GM23338 (cell line): ENCODE measurements around the gene PYGB. TPM values are rescaled to one million over a fixed set of nuclear protein-coding genes. Genes with fewer than 3 reads are reported as not detected.

Source experiments
- ATAC-seq: fragments of 200-7000 bp; cut with Tn5 transposase; 3 replicates; pipeline ENCODE4 v1.9.1; 2020
- DNase-seq: peaks from one replicate; pipeline ENCODE4 v3.0.0-alpha.2; 2015; ENCODE audit warnings: low spot score
- H2AFZ ChIP-seq: fragments of 200-600 bp; sonication (generic); 2 replicates; pipeline ENCODE4 v1.8.0; 2016; ENCODE audit warnings: antibody characterized with exemption, mild to moderate bottlenecking, moderate library complexity
- H3F3A ChIP-seq: fragments of 200-600 bp; sonication (generic); replicated peaks from 2 replicates; pipeline ENCODE4 v1.8.0; 2017; ENCODE audit warnings: antibody characterized with exemption, mixed run types, low read depth
- H3K27ac ChIP-seq: fragments of 200-600 bp; sonication (generic); 2 replicates; pipeline ENCODE4 v1.6.1; 2016; ENCODE audit warnings: low read depth
- H3K27me3 ChIP-seq: fragments of 200-600 bp; sonication (generic); 2 replicates; pipeline ENCODE4 v1.8.0; 2016; ENCODE audit warnings: mild to moderate bottlenecking, mixed run types, moderate library complexity; ENCODE audit not compliant: insufficient read depth
- H3K36me3 ChIP-seq: fragments of 200-600 bp; sonication (generic); 2 replicates; pipeline ENCODE4 v1.8.0; 2016; ENCODE audit warnings: mild to moderate bottlenecking; ENCODE audit not compliant: insufficient read depth
- H3K4me1 ChIP-seq: fragments of 200-600 bp; sonication (generic); 2 replicates; pipeline ENCODE4 v1.8.0; 2016; ENCODE audit warnings: mild to moderate bottlenecking, moderate library complexity; ENCODE audit not compliant: insufficient read depth
- H3K4me2 ChIP-seq: fragments of 200-600 bp; sonication (generic); 2 replicates; pipeline ENCODE4 v1.7.1; 2017; ENCODE audit warnings: mixed run types
- H3K4me3 ChIP-seq: fragments of 200-600 bp; sonication (generic); 2 replicates; pipeline ENCODE4 v1.6.1; 2016; ENCODE audit warnings: mixed run types
- H3K79me2 ChIP-seq: fragments of 200-600 bp; sonication (generic); replicated peaks from 2 replicates; pipeline ENCODE4 v1.8.0; 2017; ENCODE audit warnings: mild to moderate bottlenecking; ENCODE audit not compliant: insufficient read depth
- H3K9me2 ChIP-seq: fragments of 200-600 bp; sonication (generic); 2 replicates; pipeline ENCODE4 v1.8.0; 2017; ENCODE audit not compliant: insufficient read depth
- H4K20me1 ChIP-seq: fragments of 200-600 bp; sonication (generic); replicated peaks from 2 replicates; pipeline ENCODE4 v1.8.0; 2017; ENCODE audit warnings: mild to moderate bottlenecking; ENCODE audit not compliant: insufficient read depth
- H3K27ac Mint-ChIP-seq: 2 replicates; pipeline ENCODE4 v1.8.0; 2020; ENCODE audit warnings: inconsistent platforms, mild to moderate bottlenecking, moderate library complexity, mixed read lengths
- H3K27me3 Mint-ChIP-seq: 3 replicates; pipeline ENCODE4 v1.8.0; 2022; ENCODE audit warnings: low read depth, mild to moderate bottlenecking, moderate library complexity, mixed read lengths, inconsistent platforms; ENCODE audit not compliant: insufficient read depth, poor library complexity
- H3K36me3 Mint-ChIP-seq: 3 replicates; pipeline ENCODE4 v1.8.0; 2021; ENCODE audit warnings: low read depth, mild to moderate bottlenecking, inconsistent platforms, moderate library complexity, mixed read lengths
- H3K4me1 Mint-ChIP-seq: 3 replicates; pipeline ENCODE4 v1.8.0; 2020; ENCODE audit warnings: mild to moderate bottlenecking, inconsistent platforms, mixed read lengths
- H3K4me3 Mint-ChIP-seq: 3 replicates; pipeline ENCODE4 v1.8.0; 2021; ENCODE audit warnings: moderate library complexity, mild to moderate bottlenecking, inconsistent platforms, mixed read lengths
- H3K9me3 Mint-ChIP-seq: 3 replicates; pipeline ENCODE4 v1.8.0; 2020; ENCODE audit warnings: moderate library complexity, mild to moderate bottlenecking, inconsistent platforms, mixed read lengths
- CREB1 ChIP-seq: fragments of 250-450 bp; sonication (Bioruptor Pico); IDR thresholded peaks from 2 replicates; pipeline ENCODE4 v1.5.0; 2020; ENCODE audit warnings: low read depth, mild to moderate bottlenecking, moderate library complexity
- EZH2 ChIP-seq: fragments of 200-600 bp; sonication (generic); IDR thresholded peaks from one replicate; pipeline ENCODE4 v1.8.0; 2017; ENCODE audit warnings: antibody characterized with exemption, mild to moderate bottlenecking, low read depth; ENCODE audit not compliant: unreplicated experiment
- EZH2phosphoT487 ChIP-seq: fragments of 200-600 bp; sonication (generic); IDR thresholded peaks from one replicate; pipeline ENCODE4 v1.8.1; 2018; ENCODE audit warnings: antibody characterized with exemption; ENCODE audit not compliant: unreplicated experiment
- JUNB ChIP-seq: IDR thresholded peaks from one replicate; pipeline ENCODE4 v1.6.1; 2016; ENCODE audit warnings: antibody characterized with exemption; ENCODE audit not compliant: unreplicated experiment
- NANOG ChIP-seq: IDR thresholded peaks from 2 replicates; pipeline ENCODE4 v1.6.1; 2016; ENCODE audit warnings: antibody characterized with exemption, borderline replicate concordance
- POLR2AphosphoS5 ChIP-seq: IDR thresholded peaks from 2 replicates; pipeline ENCODE4 v1.6.1; 2016; ENCODE audit warnings: antibody characterized with exemption, low read depth
- STAT1 ChIP-seq: IDR thresholded peaks from one replicate; pipeline ENCODE4 v1.6.1; 2016; ENCODE audit warnings: antibody characterized with exemption; ENCODE audit not compliant: unreplicated experiment
- ZNF114 ChIP-seq: fragments of 250-450 bp; sonication (Bioruptor Pico); IDR thresholded peaks from 2 replicates; pipeline ENCODE4 v1.5.0; 2020; ENCODE audit warnings: mild to moderate bottlenecking, moderate library complexity
- ZNF331 ChIP-seq: fragments of 250-450 bp; sonication (Bioruptor Pico); IDR thresholded peaks from 2 replicates; pipeline ENCODE4 v1.5.0; 2020; ENCODE audit warnings: low read depth, mild to moderate bottlenecking, moderate library complexity
- polyA plus RNA-seq: library from polyadenylated mRNA; unstranded; fragments of >200 nt; fragmentation: Nextera tagmentation; extraction: Ambion mirVana; gene quantifications from 2 replicates; pipeline ENCODE4 v1.2.1, GENCODE V29; 2016
- total RNA-seq: library from RNA; depleted of rRNA; stranded (reverse); fragments of >200 nt; shearing (Covaris generic); gene quantifications from 2 replicates; pipeline ENCODE4 v1.2.3, GENCODE V29; 2014
- TF ChIP-seq, protein P1 (sequence below): fragments of 250-450 bp; sonication (Bioruptor Pico); IDR thresholded peaks from 2 replicates; pipeline ENCODE4 v1.5.0; 2020; ENCODE audit warnings: mild to moderate bottlenecking, moderate library complexity
- TF ChIP-seq, protein P2 (sequence below): IDR thresholded peaks from one replicate; pipeline ENCODE4 v1.6.1; 2018; ENCODE audit warnings: antibody characterized with exemption; ENCODE audit not compliant: unreplicated experiment
- TF ChIP-seq, protein P3 (sequence below), 2 experiments: fragments of 200-600 bp in 1 of 2; sonication (generic) in 1 of 2; conservative IDR thresholded peaks; 2 replicates each; pipeline versions ENCODE4 v1.5.1 to v1.6.1; 2016 to 2017; ENCODE audit warnings: antibody characterized with exemption in 2 of 2, low read depth in 2 of 2, mild to moderate bottlenecking in 2 of 2, moderate library complexity in 1 of 2
- TF ChIP-seq, protein P4 (sequence below): IDR thresholded peaks from 2 replicates; pipeline ENCODE4 v1.6.1; 2016; ENCODE audit warnings: antibody characterized with exemption

The PYGB gene
- total and polyA plus RNA-seq, 2 experiments from 2014 or later, result 15.6 to 64.0 TPM

- TF ChIP-seq NANOG (no peak), EZH2phosphoT487 (no peak), STAT1 (no peak), ZNF331 (CRISPR knock-in tag) (no peak), POLR2AphosphoS5 (no peak), EZH2 (no peak), ZNF114 (CRISPR knock-in tag) (no peak), CREB1 (no peak), JUNB (no peak)
- TF ChIP-seq, protein P1, sequence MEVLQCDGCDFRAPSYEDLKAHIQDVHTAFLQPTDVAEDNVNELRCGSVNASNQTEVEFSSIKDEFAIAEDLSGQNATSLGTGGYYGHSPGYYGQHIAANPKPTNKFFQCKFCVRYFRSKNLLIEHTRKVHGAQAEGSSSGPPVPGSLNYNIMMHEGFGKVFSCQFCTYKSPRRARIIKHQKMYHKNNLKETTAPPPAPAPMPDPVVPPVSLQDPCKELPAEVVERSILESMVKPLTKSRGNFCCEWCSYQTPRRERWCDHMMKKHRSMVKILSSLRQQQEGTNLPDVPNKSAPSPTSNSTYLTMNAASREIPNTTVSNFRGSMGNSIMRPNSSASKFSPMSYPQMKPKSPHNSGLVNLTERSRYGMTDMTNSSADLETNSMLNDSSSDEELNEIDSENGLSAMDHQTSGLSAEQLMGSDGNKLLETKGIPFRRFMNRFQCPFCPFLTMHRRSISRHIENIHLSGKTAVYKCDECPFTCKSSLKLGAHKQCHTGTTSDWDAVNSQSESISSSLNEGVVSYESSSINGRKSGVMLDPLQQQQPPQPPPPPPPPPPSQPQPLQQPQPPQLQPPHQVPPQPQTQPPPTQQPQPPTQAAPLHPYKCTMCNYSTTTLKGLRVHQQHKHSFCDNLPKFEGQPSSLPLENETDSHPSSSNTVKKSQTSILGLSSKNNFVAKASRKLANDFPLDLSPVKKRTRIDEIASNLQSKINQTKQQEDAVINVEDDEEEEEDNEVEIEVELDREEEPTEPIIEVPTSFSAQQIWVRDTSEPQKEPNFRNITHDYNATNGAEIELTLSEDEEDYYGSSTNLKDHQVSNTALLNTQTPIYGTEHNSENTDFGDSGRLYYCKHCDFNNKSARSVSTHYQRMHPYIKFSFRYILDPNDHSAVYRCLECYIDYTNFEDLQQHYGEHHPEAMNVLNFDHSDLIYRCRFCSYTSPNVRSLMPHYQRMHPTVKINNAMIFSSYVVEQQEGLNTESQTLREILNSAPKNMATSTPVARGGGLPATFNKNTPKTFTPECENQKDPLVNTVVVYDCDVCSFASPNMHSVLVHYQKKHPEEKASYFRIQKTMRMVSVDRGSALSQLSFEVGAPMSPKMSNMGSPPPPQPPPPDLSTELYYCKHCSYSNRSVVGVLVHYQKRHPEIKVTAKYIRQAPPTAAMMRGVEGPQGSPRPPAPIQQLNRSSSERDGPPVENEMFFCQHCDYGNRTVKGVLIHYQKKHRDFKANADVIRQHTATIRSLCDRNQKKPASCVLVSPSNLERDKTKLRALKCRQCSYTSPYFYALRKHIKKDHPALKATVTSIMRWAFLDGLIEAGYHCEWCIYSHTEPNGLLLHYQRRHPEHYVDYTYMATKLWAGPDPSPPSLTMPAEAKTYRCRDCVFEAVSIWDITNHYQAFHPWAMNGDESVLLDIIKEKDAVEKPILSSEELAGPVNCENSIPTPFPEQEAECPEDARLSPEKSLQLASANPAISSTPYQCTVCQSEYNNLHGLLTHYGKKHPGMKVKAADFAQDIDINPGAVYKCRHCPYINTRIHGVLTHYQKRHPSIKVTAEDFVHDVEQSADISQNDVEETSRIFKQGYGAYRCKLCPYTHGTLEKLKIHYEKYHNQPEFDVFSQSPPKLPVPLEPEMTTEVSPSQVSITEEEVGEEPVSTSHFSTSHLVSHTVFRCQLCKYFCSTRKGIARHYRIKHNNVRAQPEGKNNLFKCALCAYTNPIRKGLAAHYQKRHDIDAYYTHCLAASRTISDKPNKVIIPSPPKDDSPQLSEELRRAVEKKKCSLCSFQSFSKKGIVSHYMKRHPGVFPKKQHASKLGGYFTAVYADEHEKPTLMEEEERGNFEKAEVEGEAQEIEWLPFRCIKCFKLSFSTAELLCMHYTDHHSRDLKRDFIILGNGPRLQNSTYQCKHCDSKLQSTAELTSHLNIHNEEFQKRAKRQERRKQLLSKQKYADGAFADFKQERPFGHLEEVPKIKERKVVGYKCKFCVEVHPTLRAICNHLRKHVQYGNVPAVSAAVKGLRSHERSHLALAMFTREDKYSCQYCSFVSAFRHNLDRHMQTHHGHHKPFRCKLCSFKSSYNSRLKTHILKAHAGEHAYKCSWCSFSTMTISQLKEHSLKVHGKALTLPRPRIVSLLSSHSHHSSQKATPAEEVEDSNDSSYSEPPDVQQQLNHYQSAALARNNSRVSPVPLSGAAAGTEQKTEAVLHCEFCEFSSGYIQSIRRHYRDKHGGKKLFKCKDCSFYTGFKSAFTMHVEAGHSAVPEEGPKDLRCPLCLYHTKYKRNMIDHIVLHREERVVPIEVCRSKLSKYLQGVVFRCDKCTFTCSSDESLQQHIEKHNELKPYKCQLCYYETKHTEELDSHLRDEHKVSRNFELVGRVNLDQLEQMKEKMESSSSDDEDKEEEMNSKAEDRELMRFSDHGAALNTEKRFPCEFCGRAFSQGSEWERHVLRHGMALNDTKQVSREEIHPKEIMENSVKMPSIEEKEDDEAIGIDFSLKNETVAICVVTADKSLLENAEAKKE, result no peak
- TF ChIP-seq, protein P2, sequence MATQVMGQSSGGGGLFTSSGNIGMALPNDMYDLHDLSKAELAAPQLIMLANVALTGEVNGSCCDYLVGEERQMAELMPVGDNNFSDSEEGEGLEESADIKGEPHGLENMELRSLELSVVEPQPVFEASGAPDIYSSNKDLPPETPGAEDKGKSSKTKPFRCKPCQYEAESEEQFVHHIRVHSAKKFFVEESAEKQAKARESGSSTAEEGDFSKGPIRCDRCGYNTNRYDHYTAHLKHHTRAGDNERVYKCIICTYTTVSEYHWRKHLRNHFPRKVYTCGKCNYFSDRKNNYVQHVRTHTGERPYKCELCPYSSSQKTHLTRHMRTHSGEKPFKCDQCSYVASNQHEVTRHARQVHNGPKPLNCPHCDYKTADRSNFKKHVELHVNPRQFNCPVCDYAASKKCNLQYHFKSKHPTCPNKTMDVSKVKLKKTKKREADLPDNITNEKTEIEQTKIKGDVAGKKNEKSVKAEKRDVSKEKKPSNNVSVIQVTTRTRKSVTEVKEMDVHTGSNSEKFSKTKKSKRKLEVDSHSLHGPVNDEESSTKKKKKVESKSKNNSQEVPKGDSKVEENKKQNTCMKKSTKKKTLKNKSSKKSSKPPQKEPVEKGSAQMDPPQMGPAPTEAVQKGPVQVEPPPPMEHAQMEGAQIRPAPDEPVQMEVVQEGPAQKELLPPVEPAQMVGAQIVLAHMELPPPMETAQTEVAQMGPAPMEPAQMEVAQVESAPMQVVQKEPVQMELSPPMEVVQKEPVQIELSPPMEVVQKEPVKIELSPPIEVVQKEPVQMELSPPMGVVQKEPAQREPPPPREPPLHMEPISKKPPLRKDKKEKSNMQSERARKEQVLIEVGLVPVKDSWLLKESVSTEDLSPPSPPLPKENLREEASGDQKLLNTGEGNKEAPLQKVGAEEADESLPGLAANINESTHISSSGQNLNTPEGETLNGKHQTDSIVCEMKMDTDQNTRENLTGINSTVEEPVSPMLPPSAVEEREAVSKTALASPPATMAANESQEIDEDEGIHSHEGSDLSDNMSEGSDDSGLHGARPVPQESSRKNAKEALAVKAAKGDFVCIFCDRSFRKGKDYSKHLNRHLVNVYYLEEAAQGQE, result no peak
- TF ChIP-seq, protein P3, sequence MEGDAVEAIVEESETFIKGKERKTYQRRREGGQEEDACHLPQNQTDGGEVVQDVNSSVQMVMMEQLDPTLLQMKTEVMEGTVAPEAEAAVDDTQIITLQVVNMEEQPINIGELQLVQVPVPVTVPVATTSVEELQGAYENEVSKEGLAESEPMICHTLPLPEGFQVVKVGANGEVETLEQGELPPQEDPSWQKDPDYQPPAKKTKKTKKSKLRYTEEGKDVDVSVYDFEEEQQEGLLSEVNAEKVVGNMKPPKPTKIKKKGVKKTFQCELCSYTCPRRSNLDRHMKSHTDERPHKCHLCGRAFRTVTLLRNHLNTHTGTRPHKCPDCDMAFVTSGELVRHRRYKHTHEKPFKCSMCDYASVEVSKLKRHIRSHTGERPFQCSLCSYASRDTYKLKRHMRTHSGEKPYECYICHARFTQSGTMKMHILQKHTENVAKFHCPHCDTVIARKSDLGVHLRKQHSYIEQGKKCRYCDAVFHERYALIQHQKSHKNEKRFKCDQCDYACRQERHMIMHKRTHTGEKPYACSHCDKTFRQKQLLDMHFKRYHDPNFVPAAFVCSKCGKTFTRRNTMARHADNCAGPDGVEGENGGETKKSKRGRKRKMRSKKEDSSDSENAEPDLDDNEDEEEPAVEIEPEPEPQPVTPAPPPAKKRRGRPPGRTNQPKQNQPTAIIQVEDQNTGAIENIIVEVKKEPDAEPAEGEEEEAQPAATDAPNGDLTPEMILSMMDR (conservative IDR thresholded peaks at IDR 0.05; ENCODE audit: low read depth in 2 of 2), result no peak
- TF ChIP-seq, protein P4, sequence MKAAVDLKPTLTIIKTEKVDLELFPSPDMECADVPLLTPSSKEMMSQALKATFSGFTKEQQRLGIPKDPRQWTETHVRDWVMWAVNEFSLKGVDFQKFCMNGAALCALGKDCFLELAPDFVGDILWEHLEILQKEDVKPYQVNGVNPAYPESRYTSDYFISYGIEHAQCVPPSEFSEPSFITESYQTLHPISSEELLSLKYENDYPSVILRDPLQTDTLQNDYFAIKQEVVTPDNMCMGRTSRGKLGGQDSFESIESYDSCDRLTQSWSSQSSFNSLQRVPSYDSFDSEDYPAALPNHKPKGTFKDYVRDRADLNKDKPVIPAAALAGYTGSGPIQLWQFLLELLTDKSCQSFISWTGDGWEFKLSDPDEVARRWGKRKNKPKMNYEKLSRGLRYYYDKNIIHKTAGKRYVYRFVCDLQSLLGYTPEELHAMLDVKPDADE, result no peak
- H3K27ac Mint-ChIP-seq, result 0 out of 2 replicates have a peak overlapping the region, but pooled peaks have one; percentile 1
- peaks cover 5% of the 10 kb centered on the region for H3K27me3 Mint-ChIP-seq
Measured at GRCh38 chr20:25327521-25328235, 79.8 kb downstream of the PYGB start.

More at GRCh38 chr20:25327521-25328235, 79.8 kb downstream of the PYGB start:
- H3K36me3 Mint-ChIP-seq, result peaks cover 52% of the 10 kb centered on the region
- no peak overlapping the region for H3K4me2 ChIP-seq
- H2AFZ ChIP-seq, result no peak overlapping the region
- H3K4me3 ChIP-seq, result no peak overlapping the region
- no peak overlapping the region for H3K27ac ChIP-seq
- no peaks in the 10 kb centered on the region for H3K9me2 ChIP-seq
- peaks cover 5% of the 10 kb centered on the region; the same call in 1 of the 2 replicates for H3K36me3 ChIP-seq
- no peak overlapping the region for H3K4me3 Mint-ChIP-seq
- peaks cover 38% of the 10 kb centered on the region for H3K4me1 Mint-ChIP-seq
- no peaks in the 10 kb centered on the region for H3F3A ChIP-seq
- peaks cover 6% of the 10 kb centered on the region; the same call in 1 of the 2 replicates for H4K20me1 ChIP-seq
- H3K79me2 ChIP-seq, result peaks cover 72% of the 10 kb centered on the region
- no peak for ATAC-seq
- no peaks in the 10 kb centered on the region for H3K27me3 ChIP-seq
- DNase-seq, result no peak
- peaks cover 23% of the 10 kb centered on the region for H3K4me1 ChIP-seq
- H3K9me3 Mint-ChIP-seq, result peaks cover 24% of the 10 kb centered on the region
